ENCODE results near the gene PIKFYVE. TPM values are rescaled to one million over a fixed set of nuclear protein-coding genes. Genes with fewer than 3 reads are reported as not detected.

PIKFYVE gene
- total and polyA plus RNA-seq, 10 of the 15 experiments (the other 5 are each of a cell fraction or from before 2014, with no cell fraction given), result 5.2 to 41.7 (median 19.6) TPM

DNA sequence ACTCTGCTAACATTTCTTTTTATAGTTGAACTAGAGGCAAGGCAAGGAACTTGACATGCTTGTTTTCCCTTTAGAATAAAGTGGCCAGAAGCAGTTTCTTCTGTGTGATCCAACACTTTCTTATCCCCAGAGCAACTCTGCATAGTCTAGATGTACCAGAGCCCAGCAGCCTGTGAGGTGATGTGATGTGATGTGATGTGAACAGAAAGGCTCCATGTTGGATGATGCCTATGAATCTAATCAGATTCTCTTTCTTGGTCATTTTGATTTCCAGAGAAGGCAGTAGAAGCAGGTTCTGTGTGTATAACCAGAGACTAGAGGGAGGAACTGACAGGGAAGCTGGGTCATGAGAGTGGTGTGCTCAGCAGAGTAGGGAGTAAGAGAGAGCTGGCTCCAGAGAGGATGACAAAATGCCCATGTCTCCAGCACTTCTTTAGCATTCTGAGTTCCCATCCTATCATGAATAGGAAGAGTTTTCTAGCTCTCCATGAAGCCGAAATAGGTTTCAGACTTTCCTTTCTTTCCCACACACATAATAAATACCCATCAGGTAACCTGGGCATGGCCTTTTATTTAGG, 109.5 kb downstream of the PIKFYVE start:
- in situ Hi-C loops (cut with MboI), result loop anchor here (25.0 kb wide), 2 partner anchors 1187 to 1812 kb away; no protein-coding TSS in a partner anchor
- POLR2A ChIA-PET, result no interaction called here
- intact Hi-C loops (cut with micrococcal nuclease; ENCODE audit: unreplicated experiment), result no loop called here
- no peaks in the 10 kb centered on the region for H4K20me1 ChIP-seq (ENCODE audit: control insufficient read depth, insufficient read depth)
- no peak overlapping the region for H2AFZ ChIP-seq (ENCODE audit: control insufficient read depth, low read depth, low read length)
- H3K27me3 ChIP-seq (replicated peaks in 1 of 2; ENCODE audit: control insufficient read depth in 2 of 2, insufficient read depth in 2 of 2, low read length in 1 of 2), result no peaks in the 10 kb centered on the region
- RAD21 ChIA-PET (ENCODE audit: unreplicated experiment), result no interaction called here
- H3K36me3 ChIP-seq (ENCODE audit: control insufficient read depth in 2 of 2, insufficient read depth in 2 of 2, low read length in 1 of 2), result no peaks in the 10 kb centered on the region
- WGBS (ENCODE audit: insufficient coverage, insufficient replicate concordance, low lambda C conversion rate, missing lambda C conversion rate), result 64% methylated on average over 1 of the region's 1 CpG
- ATAC-seq (peak; percentile 30; the same call in 1 of the 3 replicates), DNase-seq (ENCODE audit: low read depth, low spot score) (no peak), FAIRE-seq (no peak)
- no TSS peak for BruUV-seq (replicated peaks)
- H3K9ac ChIP-seq (ENCODE audit: control insufficient read depth, insufficient read depth, low read length), result no peak overlapping the region
- CTCF ChIA-PET, result interaction anchor here (0.6 to 2.5 kb wide), 3 partner anchors 10 to 659 kb away, joined by 3 to 10 read pairs (median 6); no protein-coding TSS in a partner anchor
- no peaks in the 10 kb centered on the region for H3K4me1 ChIP-seq (ENCODE audit: control insufficient read depth, insufficient read depth, low read length)
- SMC1A ChIA-PET (ENCODE audit: uncharacterized antibody, unreplicated experiment), result interaction anchor here (1.2 kb wide), 1 partner anchor 9 kb away, joined by 3 read pairs; no protein-coding TSS in a partner anchor
- no peak overlapping the region for H3K27ac ChIP-seq (ENCODE audit: control insufficient read depth, insufficient read depth)
- no peak overlapping the region for H3K4me2 ChIP-seq (ENCODE audit: control insufficient read depth, insufficient read depth)
- no peak overlapping the region for H3K4me3 ChIP-seq
- H3K9me3 ChIP-seq (replicated peaks; ENCODE audit: control insufficient read depth, insufficient read depth, low read length), result no peaks in the 10 kb centered on the region
- no peaks in the 10 kb centered on the region for H3K79me2 ChIP-seq (ENCODE audit: control insufficient read depth, insufficient read depth, low read length)
- TF ChIP-seq BACH1 (IDR thresholded peaks at IDR 0.05; ENCODE audit: borderline replicate concordance) (no peak), POLR2A (IDR thresholded peaks at IDR 0.05; ENCODE audit: low read depth, low read length) (no peak), SREBF1 (IDR thresholded peaks at IDR 0.05; ENCODE audit: low read length) (no peak), BMI1 (IDR thresholded peaks at IDR 0.05; ENCODE audit: borderline replicate concordance) (no peak), ZSCAN29 (IDR thresholded peaks at IDR 0.05) (no peak), MYB (IDR thresholded peaks at IDR 0.05; ENCODE audit: borderline replicate concordance, low read depth, low read length) (no peak), HDAC2 (IDR thresholded peaks at IDR 0.05) (no peak), IKZF2 (IDR thresholded peaks at IDR 0.05) (no peak), TBL1XR1 (IDR thresholded peaks at IDR 0.05; ENCODE audit: low read depth, low read length) (no peak), BRCA1 (IDR thresholded peaks at IDR 0.05; ENCODE audit: low read depth, low read length) (no peak), BHLHE40 (IDR thresholded peaks at IDR 0.05; ENCODE audit: borderline replicate concordance in 1 of 2, low read depth in 2 of 2, low read length in 1 of 2) (no peak), ZNF24 (IDR thresholded peaks at IDR 0.05) (no peak), STAT1 (conservative IDR thresholded peaks at IDR 0.05) (no peak)
- TF ChIP-seq, protein P1, sequence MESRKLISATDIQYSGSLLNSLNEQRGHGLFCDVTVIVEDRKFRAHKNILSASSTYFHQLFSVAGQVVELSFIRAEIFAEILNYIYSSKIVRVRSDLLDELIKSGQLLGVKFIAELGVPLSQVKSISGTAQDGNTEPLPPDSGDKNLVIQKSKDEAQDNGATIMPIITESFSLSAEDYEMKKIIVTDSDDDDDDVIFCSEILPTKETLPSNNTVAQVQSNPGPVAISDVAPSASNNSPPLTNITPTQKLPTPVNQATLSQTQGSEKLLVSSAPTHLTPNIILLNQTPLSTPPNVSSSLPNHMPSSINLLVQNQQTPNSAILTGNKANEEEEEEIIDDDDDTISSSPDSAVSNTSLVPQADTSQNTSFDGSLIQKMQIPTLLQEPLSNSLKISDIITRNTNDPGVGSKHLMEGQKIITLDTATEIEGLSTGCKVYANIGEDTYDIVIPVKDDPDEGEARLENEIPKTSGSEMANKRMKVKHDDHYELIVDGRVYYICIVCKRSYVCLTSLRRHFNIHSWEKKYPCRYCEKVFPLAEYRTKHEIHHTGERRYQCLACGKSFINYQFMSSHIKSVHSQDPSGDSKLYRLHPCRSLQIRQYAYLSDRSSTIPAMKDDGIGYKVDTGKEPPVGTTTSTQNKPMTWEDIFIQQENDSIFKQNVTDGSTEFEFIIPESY (IDR thresholded peaks at IDR 0.05), result no peak
- TF ChIP-seq, protein P2, sequence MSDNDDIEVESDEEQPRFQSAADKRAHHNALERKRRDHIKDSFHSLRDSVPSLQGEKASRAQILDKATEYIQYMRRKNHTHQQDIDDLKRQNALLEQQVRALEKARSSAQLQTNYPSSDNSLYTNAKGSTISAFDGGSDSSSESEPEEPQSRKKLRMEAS (IDR thresholded peaks at IDR 0.05; ENCODE audit: low read depth, low read length), result no peak
- TF ChIP-seq, protein P3, sequence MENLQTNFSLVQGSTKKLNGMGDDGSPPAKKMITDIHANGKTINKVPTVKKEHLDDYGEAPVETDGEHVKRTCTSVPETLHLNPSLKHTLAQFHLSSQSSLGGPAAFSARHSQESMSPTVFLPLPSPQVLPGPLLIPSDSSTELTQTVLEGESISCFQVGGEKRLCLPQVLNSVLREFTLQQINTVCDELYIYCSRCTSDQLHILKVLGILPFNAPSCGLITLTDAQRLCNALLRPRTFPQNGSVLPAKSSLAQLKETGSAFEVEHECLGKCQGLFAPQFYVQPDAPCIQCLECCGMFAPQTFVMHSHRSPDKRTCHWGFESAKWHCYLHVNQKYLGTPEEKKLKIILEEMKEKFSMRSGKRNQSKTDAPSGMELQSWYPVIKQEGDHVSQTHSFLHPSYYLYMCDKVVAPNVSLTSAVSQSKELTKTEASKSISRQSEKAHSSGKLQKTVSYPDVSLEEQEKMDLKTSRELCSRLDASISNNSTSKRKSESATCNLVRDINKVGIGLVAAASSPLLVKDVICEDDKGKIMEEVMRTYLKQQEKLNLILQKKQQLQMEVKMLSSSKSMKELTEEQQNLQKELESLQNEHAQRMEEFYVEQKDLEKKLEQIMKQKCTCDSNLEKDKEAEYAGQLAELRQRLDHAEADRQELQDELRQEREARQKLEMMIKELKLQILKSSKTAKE (IDR thresholded peaks at IDR 0.05; ENCODE audit: low read depth, poor library complexity, severe bottlenecking), result no peak
- TF ChIP-seq, protein P4, sequence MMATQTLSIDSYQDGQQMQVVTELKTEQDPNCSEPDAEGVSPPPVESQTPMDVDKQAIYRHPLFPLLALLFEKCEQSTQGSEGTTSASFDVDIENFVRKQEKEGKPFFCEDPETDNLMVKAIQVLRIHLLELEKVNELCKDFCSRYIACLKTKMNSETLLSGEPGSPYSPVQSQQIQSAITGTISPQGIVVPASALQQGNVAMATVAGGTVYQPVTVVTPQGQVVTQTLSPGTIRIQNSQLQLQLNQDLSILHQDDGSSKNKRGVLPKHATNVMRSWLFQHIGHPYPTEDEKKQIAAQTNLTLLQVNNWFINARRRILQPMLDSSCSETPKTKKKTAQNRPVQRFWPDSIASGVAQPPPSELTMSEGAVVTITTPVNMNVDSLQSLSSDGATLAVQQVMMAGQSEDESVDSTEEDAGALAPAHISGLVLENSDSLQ (IDR thresholded peaks at IDR 0.05), result no peak
- TF ChIP-seq, protein P5, sequence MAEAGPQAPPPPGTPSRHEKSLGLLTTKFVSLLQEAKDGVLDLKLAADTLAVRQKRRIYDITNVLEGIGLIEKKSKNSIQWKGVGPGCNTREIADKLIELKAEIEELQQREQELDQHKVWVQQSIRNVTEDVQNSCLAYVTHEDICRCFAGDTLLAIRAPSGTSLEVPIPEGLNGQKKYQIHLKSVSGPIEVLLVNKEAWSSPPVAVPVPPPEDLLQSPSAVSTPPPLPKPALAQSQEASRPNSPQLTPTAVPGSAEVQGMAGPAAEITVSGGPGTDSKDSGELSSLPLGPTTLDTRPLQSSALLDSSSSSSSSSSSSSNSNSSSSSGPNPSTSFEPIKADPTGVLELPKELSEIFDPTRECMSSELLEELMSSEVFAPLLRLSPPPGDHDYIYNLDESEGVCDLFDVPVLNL (IDR thresholded peaks at IDR 0.05; ENCODE audit: low read depth, low read length), result no peak

All from GM12878 (cell line).